ENCODE data around the gene ADSS2. TPM values are rescaled to one million over a fixed set of nuclear protein-coding genes. Genes with fewer than 3 reads are reported as not detected.

The ADSS2 gene
- total RNA-seq, 1 donor from 2014 or later = 181 TPM

GRCh38 chr1:244445320-244446181 is 6.2 kb downstream of the ADSS2 start:
- no peak overlapping the region for H3K4me3 Mint-ChIP-seq
- Histone ChIP-seq H3K4me2 (peak overlapping the region; percentile 29), H3K4me1 (peaks cover 60% of the 10 kb centered on the region), H3K9me3 (ENCODE audit: low read depth) (no peaks in the 10 kb centered on the region), H3K79me2 (ENCODE audit: low read depth) (peaks cover 98% of the 10 kb centered on the region), H3K9ac (no peak overlapping the region), H4K20me1 (ENCODE audit: low read depth) (peaks cover 38% of the 10 kb centered on the region), H3K4me3 (no peak overlapping the region), H3F3A (ENCODE audit: low read depth) (peaks cover 20% of the 10 kb centered on the region), H3K27ac (peak overlapping the region; percentile 70), H2AFZ (replicated peaks) (no peak overlapping the region), H3K27me3 (no peaks in the 10 kb centered on the region), H3K36me3 (no peaks in the 10 kb centered on the region)
- peak overlapping the region; percentile 72 for H3K27ac Mint-ChIP-seq
- no peak for TF ChIP-seq EZH2phosphoT487 (IDR thresholded peaks at IDR 0.05)
- TF ChIP-seq EZH2 (IDR thresholded peaks at IDR 0.05) = no peak
- no peak for TF ChIP-seq CTCF (IDR thresholded peaks at IDR 0.05)
- peaks cover 9% of the 10 kb centered on the region for H3K36me3 Mint-ChIP-seq
- peaks cover 2% of the 10 kb centered on the region for H3K9me3 Mint-ChIP-seq
- H3K27me3 Mint-ChIP-seq (ENCODE audit: insufficient read depth, low read depth) = no peaks in the 10 kb centered on the region
- DNase-seq (ENCODE audit: low spot score) = no peak
- H3K4me1 Mint-ChIP-seq = peaks cover 41% of the 10 kb centered on the region

- Histone ChIP-seq H2AFZ (replicated peaks) (no peak overlapping the region), H3K36me3 (no peaks in the 10 kb centered on the region), H3K4me2 (peak overlapping the region; percentile 29), H3K9ac (no peak overlapping the region), H3K27me3 (no peaks in the 10 kb centered on the region), H3K4me3 (no peak overlapping the region), H4K20me1 (ENCODE audit: low read depth) (peaks cover 35% of the 10 kb centered on the region), H3K9me3 (ENCODE audit: low read depth) (no peaks in the 10 kb centered on the region), H3K27ac (no peak overlapping the region), H3K4me1 (peaks cover 58% of the 10 kb centered on the region), H3F3A (ENCODE audit: low read depth) (peaks cover 21% of the 10 kb centered on the region), H3K79me2 (ENCODE audit: low read depth) (peaks cover 98% of the 10 kb centered on the region)
- Mint-ChIP-seq H3K27me3 (ENCODE audit: insufficient read depth, low read depth) (no peaks in the 10 kb centered on the region), H3K36me3 (peaks cover 9% of the 10 kb centered on the region), H3K4me1 (peaks cover 34% of the 10 kb centered on the region), H3K27ac (no peak overlapping the region), H3K4me3 (no peak overlapping the region), H3K9me3 (peaks cover 2% of the 10 kb centered on the region)
- TF ChIP-seq CTCF (IDR thresholded peaks at IDR 0.05) = no peak
- no peak for DNase-seq (ENCODE audit: low spot score)
These were observed 6.9 kb downstream of the ADSS2 start for GRCh38 chr1:244444854-244445253.

GRCh38 chr1:244442850-244443249 is 8.9 kb downstream of the ADSS2 start:
- no peak for TF ChIP-seq CTCF (IDR thresholded peaks at IDR 0.05)
- TF ChIP-seq EZH2phosphoT487 (IDR thresholded peaks at IDR 0.05) = no peak
- no peak for TF ChIP-seq EZH2 (IDR thresholded peaks at IDR 0.05)
- Histone ChIP-seq H3K4me3 (no peak overlapping the region), H4K20me1 (ENCODE audit: low read depth) (peaks cover 29% of the 10 kb centered on the region), H2AFZ (replicated peaks) (no peak overlapping the region), H3K9ac (no peak overlapping the region), H3K9me3 (ENCODE audit: low read depth) (no peaks in the 10 kb centered on the region), H3K27ac (no peak overlapping the region), H3F3A (ENCODE audit: low read depth) (peaks cover 17% of the 10 kb centered on the region), H3K4me2 (no peak overlapping the region), H3K79me2 (ENCODE audit: low read depth) (peaks cover 98% of the 10 kb centered on the region), H3K27me3 (no peaks in the 10 kb centered on the region), H3K36me3 (no peaks in the 10 kb centered on the region), H3K4me1 (peaks cover 45% of the 10 kb centered on the region)
- H3K36me3 Mint-ChIP-seq = peaks cover 5% of the 10 kb centered on the region
- no peak overlapping the region for H3K4me3 Mint-ChIP-seq
- H3K27me3 Mint-ChIP-seq (ENCODE audit: insufficient read depth, low read depth) = no peaks in the 10 kb centered on the region
- H3K27ac Mint-ChIP-seq = no peak overlapping the region
- peaks cover 24% of the 10 kb centered on the region for H3K4me1 Mint-ChIP-seq
- DNase-seq (ENCODE audit: low spot score) = no peak
- H3K9me3 Mint-ChIP-seq = peaks cover 2% of the 10 kb centered on the region

All from neural progenitor cell (in vitro differentiated cells).